C4-2B (cell line): ENCODE results near the gene ALPL.

ENCODE experiments used
- CTCF ChIP-seq: fragments of 450-650 bp; conservative IDR thresholded peaks from 2 replicates; pipeline ENCODE4 v1.5.1; 2017; ENCODE audit warnings: mild to moderate bottlenecking
- ZFX ChIP-seq: fragments of 450-650 bp; IDR thresholded peaks from 2 replicates; pipeline ENCODE4 v1.6.1; 2017

GRCh38 chr1:21579791-21580190 lies 70.6 kb downstream of the ALPL start:
- TF ChIP-seq CTCF (no peak), ZFX (no peak)
